ENCODE data around the gene OLFML2B.

- no peak for TF ChIP-seq POLR2A (IDR thresholded peaks at IDR 0.05)
- no peak for TF ChIP-seq CTCF (IDR thresholded peaks at IDR 0.05)
- TF ChIP-seq EP300 (IDR thresholded peaks at IDR 0.05), result no peak
These were observed 12.5 kb upstream of the OLFML2B start for GRCh38 chr1:162036163-162036562.
